ENCODE data around the gene CLDND1.
A peak's percentile ranks its signal among the peaks of the same experiment; 100 is the strongest.

Gene CLDND1

DNA sequence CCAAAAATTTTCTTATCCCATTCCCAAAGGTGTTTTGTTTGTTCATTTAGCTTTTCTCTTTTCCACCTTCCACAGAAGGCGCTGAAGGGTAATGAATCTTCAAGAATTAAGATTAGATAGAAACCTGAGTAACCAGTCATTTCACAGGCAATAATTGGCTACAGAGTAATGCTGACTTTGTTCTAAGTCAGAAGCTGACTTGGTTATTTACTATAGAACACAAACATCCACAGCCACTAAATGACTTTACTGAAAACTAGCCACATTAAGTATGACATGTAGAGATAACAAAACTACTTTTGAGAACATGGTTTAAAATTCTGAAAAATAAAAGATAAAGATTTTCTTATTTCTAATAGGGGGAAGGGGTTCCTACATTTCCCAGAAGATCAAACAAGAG is 7.8 kb downstream of the CLDND1 start:
- H3K9me3 Mint-ChIP-seq, result no peaks in the 10 kb centered on the region
- H3K4me3 Mint-ChIP-seq, result no peak overlapping the region
- H3K27me3 Mint-ChIP-seq, result no peaks in the 10 kb centered on the region
- H3K4me1 Mint-ChIP-seq, result peaks cover 58% of the 10 kb centered on the region
- no peak for DNase-seq
- H3K27ac Mint-ChIP-seq, result no peak overlapping the region
- H3K36me3 Mint-ChIP-seq (ENCODE audit: low read depth), result peaks cover 68% of the 10 kb centered on the region
- ATAC-seq, result no peak

DNA sequence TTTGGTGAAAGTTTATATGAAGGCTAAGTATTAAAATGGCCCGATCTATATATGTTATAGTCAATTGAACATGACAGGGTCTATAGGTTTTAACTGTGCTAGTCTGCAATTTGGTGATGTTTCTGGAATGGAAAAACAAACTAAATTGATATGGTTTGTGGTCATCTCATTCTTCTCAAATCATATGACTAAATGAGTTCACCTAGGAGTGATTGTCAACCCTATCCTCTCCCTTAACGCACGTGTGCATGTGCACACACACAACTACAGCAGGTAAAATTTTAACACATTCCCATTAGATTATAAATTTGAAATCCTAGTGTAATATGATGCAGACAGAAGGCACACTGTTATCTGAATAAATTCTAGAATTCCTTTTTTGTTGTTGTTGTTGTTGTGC is 9.0 kb downstream of the CLDND1 start:
- Mint-ChIP-seq H3K36me3 (ENCODE audit: low read depth) (peaks cover 57% of the 10 kb centered on the region), H3K4me3 (no peak overlapping the region), H3K27ac (no peak overlapping the region), H3K4me1 (peaks cover 46% of the 10 kb centered on the region), H3K27me3 (no peaks in the 10 kb centered on the region), H3K9me3 (no peaks in the 10 kb centered on the region)
- no peak for DNase-seq
- ATAC-seq, result peak; percentile 70

DNA sequence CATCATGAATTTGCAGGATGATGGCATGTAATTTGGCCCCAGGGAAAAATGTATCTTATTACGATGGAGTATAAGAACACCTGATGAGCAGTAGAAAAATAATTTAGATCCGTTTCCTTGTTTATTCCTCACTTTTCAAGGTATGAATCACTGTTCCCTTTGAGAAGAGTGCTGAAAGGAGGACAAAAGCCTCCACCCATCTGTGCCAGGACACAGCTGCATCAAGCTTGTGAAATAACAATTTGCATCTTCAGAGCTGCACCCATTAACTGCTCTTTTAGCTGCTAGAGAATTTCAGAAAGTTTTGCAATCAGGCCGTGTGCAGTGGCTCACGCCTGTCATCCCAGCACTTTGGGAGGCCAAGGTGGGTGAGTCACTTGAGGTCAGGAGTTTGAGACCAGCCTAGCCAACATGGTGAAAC is 9.6 kb downstream of the CLDND1 start:
- Mint-ChIP-seq H3K27me3 (no peaks in the 10 kb centered on the region), H3K36me3 (ENCODE audit: low read depth) (peaks cover 52% of the 10 kb centered on the region), H3K4me1 (peaks cover 43% of the 10 kb centered on the region), H3K27ac (no peak overlapping the region), H3K4me3 (no peak overlapping the region), H3K9me3 (no peaks in the 10 kb centered on the region)
- no peak for ATAC-seq
- DNase-seq, result no peak

DNA sequence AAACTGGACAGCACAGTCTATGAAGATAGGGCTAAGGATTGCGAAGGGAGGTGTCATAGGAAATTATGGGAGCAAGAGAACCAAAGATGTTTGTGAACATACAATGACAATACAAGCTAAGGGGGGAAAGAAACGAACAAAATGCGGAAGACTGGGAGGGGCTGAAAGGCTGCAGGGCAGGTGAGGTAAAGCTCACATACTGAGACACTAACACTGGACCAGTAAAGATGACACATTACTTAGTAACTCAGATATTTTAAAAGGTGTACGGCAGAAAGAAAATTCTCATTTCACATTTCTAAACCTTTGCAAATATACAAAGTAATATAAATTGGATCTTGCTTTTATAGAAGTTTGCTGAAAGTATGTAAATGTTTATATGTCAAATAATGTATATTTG is 10.1 kb downstream of the CLDND1 start:
- Mint-ChIP-seq H3K4me3 (no peak overlapping the region), H3K27me3 (no peaks in the 10 kb centered on the region), H3K9me3 (no peaks in the 10 kb centered on the region), H3K27ac (no peak overlapping the region), H3K36me3 (ENCODE audit: low read depth) (peaks cover 48% of the 10 kb centered on the region), H3K4me1 (peaks cover 37% of the 10 kb centered on the region)
- DNase-seq, result no peak
- no peak for ATAC-seq

DNA sequence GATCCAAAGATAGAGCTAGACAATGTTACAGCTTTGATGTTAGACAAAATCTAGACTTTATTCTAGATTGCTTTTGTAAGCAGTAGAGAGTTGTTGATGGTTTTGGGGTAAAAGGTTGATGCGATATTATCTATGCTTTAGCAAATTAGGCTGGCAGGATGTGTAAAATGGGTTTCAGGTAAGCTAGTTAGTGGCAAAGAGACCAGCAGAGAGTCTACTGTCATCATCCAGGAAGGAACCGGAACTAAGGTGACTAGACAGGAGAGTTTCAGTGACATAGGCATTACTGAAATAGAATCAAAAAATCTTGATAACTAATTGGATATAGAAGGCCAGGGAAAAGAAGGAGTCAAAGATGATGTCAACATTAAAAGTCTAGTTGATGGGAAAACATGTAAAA is 14.1 kb downstream of the CLDND1 start:
- no peak for ATAC-seq
- Mint-ChIP-seq H3K4me1 (peaks cover 18% of the 10 kb centered on the region), H3K9me3 (no peaks in the 10 kb centered on the region), H3K36me3 (ENCODE audit: low read depth) (peaks cover 32% of the 10 kb centered on the region), H3K27me3 (no peaks in the 10 kb centered on the region), H3K4me3 (no peak overlapping the region), H3K27ac (no peak overlapping the region)
- no peak for DNase-seq

DNA sequence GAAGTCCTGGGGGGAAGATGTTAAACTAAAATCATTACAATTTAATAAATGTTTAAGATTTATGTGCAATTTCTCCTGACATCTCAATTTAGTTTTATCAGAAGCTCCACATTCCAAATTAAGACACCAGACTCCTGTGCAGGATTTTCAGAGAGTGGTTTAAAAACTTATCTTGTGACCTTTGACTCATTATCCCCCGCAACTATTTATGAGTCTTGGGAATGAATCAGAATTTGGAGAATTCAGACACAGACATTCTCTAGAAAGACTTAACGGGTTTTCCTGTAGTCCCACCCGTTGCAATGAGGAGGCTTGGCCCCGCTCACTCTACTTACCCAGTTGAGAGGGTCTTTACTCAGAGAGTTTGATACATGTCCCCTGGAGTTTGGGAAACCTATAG is 18.2 kb downstream of the CLDND1 start:
- H3K4me3 Mint-ChIP-seq, result no peak overlapping the region
- H3K27me3 Mint-ChIP-seq, result no peaks in the 10 kb centered on the region
- no peak overlapping the region for H3K27ac Mint-ChIP-seq
- H3K4me1 Mint-ChIP-seq, result peaks cover 17% of the 10 kb centered on the region
- no peaks in the 10 kb centered on the region for H3K9me3 Mint-ChIP-seq
- DNase-seq (no peak), ATAC-seq (no peak)
- H3K36me3 Mint-ChIP-seq (ENCODE audit: low read depth), result peaks cover 23% of the 10 kb centered on the region

DNA sequence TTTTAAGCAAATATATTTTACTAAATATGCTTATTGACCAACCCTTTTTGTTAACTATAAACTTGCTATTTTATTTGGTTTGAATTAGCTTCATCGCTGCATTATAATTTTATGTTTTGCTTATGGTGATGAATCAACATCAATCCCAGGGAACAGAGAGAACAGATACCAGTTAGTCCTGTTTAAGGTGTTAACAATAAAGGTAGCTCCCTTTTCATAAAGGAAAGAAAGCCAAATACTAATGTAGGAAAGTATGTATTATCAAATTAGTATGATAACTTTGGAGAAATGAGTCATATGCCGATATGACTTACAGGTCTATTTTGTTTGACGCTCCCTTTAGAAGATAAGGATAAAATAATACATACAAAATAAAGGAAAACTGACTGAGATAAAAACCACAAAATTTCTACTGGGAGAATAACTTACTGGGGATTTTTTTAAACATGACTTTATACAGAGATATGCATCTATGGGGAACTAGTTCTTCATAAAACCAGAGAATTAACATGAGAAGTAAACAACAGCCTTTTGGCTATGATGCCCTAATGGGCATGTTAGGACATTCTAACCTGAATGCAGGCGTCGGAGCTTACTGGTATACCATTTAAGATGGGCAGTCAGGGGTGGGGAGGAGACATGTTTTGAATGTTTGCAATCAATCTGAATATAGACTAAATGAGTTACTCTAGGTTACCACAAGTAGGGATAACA is 20.7 kb downstream of the CLDND1 start:
- Mint-ChIP-seq H3K27ac (no peak overlapping the region), H3K27me3 (no peaks in the 10 kb centered on the region), H3K9me3 (no peaks in the 10 kb centered on the region), H3K4me3 (no peak overlapping the region), H3K36me3 (ENCODE audit: low read depth) (peaks cover 19% of the 10 kb centered on the region), H3K4me1 (peaks cover 13% of the 10 kb centered on the region)
- DNase-seq (no peak), ATAC-seq (no peak)

DNA sequence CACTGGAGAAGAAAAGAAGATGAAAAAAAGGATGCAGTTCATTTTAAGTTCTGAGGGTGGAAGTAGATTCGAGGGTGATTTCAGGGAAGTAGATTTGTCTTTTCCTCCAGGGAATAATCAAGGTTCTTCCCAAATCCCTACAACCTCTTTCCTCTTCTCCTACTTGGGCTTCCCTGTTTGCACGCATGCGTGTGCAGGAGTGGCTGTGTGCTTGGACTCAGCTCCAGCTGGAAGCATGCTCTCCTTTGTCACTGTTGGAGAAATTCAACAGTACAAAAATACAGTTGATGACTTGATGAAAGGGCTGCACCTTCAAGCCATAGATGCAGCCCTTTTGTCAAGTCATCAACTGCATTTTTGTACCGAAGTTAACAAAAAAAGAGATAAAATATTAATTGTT is 21.4 kb downstream of the CLDND1 start:
- H3K9me3 Mint-ChIP-seq, result no peaks in the 10 kb centered on the region
- H3K4me1 Mint-ChIP-seq, result peaks cover 13% of the 10 kb centered on the region
- DNase-seq (no peak), ATAC-seq (no peak)
- no peak overlapping the region for H3K27ac Mint-ChIP-seq
- H3K36me3 Mint-ChIP-seq (ENCODE audit: low read depth), result peaks cover 13% of the 10 kb centered on the region
- H3K27me3 Mint-ChIP-seq, result no peaks in the 10 kb centered on the region
- no peak overlapping the region for H3K4me3 Mint-ChIP-seq

DNA sequence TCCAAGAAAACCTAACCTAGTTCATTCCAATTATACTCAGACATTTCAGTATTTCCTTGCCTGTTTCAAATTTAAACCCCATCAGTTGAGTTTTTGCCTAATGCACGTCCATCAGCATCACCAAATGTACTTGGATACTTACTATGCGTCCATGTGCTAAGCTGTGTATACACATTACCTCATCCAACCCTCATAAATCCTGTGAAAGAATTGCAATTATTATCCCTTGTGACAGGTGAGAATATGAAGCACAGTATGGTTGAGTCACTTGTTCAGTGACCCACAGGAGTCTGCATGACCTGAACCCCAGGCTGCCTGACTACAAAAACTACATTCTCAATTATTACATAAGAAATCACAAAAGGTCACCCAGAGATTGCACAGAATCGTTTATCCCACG is 22.7 kb downstream of the CLDND1 start:
- no peaks in the 10 kb centered on the region for H3K27me3 Mint-ChIP-seq
- no peak overlapping the region for H3K27ac Mint-ChIP-seq
- no peaks in the 10 kb centered on the region for H3K9me3 Mint-ChIP-seq
- peaks cover 10% of the 10 kb centered on the region for H3K36me3 Mint-ChIP-seq (ENCODE audit: low read depth)
- DNase-seq (no peak), ATAC-seq (no peak)
- peaks cover 13% of the 10 kb centered on the region for H3K4me1 Mint-ChIP-seq
- H3K4me3 Mint-ChIP-seq, result no peak overlapping the region

DNA sequence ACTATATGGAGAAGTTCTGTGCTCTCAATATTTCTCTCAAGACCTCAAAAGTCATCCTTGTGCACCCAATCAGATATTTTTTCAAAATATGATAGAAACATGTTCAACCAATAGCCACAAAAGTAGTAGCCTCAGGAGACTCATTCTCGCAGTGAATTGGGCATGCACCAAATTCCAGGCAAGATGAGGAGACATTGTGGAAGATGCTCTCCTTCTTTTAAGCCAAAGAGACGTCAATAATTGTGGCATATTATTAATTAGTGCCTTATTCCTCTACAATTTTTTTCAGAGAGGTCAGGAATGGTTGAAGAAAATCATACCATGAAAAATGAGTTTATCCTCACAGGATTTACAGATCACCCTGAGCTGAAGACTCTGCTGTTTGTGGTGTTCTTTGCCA is 25.3 kb downstream of the CLDND1 start, which contains the start of gene OR5K2:
OR5K2 (plus strand) TSS at position 301 of the 400 bp plus-strand sequence; CDS start at position 301, 0 bp downstream.
- no peak within 1 kb of the TSS for H3K27ac Mint-ChIP-seq
- ATAC-seq (no peak), DNase-seq (no peak)
- peaks cover 1% of the 10 kb centered on the region for H3K36me3 Mint-ChIP-seq (ENCODE audit: low read depth)
- H3K4me3 Mint-ChIP-seq, result no peak within 1 kb of the TSS
- H3K9me3 Mint-ChIP-seq, result no peaks in the 10 kb centered on the region
- no peaks in the 10 kb centered on the region for H3K4me1 Mint-ChIP-seq
- H3K27me3 Mint-ChIP-seq, result no peaks in the 10 kb centered on the region

DNA sequence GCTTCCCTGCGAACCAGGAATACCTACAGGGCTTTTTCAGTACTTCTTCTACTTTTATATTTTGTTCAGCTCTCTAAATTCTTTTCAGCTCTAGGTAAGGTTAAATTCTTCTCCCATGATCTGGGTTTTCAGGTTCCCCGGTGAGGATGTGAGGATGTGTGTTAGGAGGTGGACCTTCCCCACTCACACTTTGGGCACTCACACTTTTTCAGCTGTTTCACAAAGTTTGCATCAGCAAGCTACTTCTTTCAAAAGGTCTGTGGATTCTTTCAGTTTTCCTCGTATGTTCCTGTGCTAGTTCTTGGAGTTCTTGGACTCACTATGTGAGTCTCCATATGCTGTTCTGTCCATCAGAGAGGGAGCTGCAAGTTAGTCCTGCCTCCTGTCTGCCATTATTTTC is 39.1 kb downstream of the CLDND1 start:
- Mint-ChIP-seq H3K4me3 (no peak overlapping the region), H3K36me3 (ENCODE audit: low read depth) (peaks cover 10% of the 10 kb centered on the region), H3K4me1 (no peaks in the 10 kb centered on the region), H3K27ac (no peak overlapping the region), H3K9me3 (peaks cover 57% of the 10 kb centered on the region), H3K27me3 (peaks cover 2% of the 10 kb centered on the region)
- no peak for ATAC-seq
- no peak for DNase-seq

DNA sequence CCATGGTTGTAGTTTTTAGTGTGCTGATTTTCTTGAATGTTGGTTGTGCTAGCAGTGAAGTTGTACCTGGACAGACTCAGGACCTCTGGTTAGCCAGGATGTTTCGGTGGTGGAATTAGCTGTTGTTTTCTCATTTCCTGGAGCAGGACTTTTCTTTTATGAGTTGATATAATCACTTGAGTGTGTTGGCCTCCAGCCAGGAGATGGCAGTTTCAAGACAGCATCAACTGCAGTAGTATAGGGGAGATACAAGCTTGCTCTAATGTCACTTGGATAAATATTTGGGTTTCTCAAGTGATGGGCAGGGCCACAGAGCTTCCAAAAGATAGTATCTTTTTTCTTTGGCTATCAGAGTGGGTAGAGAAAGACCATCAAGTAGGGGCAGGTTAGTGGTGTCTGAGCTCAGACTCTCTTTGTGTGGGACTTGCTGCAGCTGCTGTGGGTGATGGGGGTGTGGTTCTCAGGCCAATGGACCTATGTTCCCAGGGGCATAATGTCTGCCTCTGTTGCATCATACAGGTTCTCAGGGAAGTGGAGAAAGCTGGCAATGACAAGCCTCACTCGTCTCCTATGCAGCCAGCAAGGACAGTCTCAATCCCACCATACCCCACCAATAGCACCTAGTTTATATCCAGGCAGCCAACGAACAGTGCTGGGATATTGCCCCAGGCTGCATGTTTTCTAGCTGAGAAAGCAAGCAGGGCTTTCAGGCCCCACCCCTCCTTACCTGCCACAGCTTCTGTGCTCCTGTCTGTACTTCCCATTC is 39.8 kb downstream of the CLDND1 start:
- Mint-ChIP-seq H3K27me3 (peaks cover 2% of the 10 kb centered on the region), H3K4me1 (no peaks in the 10 kb centered on the region)

More for the DNA sequence above, 39.8 kb downstream of the CLDND1 start:
- H3K9me3 Mint-ChIP-seq, result peaks cover 52% of the 10 kb centered on the region
- H3K36me3 Mint-ChIP-seq (ENCODE audit: low read depth), result peaks cover 10% of the 10 kb centered on the region
- no peak overlapping the region for H3K27ac Mint-ChIP-seq
- no peak overlapping the region for H3K4me3 Mint-ChIP-seq
- DNase-seq (no peak), ATAC-seq (no peak)

Measured in activated naive CD8-positive, alpha-beta T cell treated with anti-CD3 and anti-CD28 coated beads, Interleukin-2, amount 50 U/mL, for 24 hours (primary cell).